HG02763 (cell line): ENCODE data around the gene NPHS1.

Source experiments
- ATAC-seq: cut with Tn5 transposase; IDR thresholded peaks from one replicate; pipeline ENCODE4 v1.9.1; 2021; ENCODE audit warnings: mild to moderate bottlenecking, moderate library complexity; ENCODE audit not compliant: unreplicated experiment

The NPHS1 gene

DNA sequence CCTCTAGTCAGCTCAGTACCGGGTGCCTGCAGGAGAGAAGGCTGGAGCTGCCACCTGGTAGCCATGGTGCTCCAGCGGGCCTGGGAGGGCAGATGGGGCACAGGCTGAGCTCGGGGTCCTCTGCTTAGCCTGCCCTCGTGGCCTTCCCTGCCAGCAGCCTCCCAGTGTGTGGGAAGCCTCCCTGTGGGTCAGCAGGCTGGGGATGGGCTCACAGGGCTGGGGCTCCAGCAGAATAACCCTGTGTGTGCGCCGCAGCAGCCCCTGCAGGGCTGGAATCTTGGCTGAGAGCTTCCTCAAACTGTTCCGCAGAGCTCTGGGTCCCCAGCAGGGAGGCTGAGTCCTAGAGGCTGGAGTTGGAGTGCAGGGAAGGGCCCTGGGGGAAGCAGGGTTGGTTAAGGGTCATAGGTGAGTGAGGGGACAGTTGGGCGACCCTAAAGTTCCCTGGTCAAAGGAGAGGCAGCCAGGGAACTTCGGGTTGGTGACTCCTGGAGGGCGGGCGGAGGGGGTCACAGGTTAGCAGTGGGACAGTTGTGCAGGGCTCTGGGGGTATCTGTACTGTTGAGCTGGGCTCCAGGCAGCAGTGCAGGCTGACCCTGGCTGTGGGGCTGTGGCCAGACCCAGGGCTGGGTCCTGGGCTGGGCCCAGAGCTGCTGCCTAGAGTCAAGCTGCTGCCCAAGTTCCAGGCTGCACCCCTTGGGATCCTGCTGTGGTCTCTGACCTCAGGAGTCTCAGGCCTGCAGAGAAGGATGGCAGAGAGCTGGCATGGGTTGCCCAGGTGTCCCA is 62.9 kb downstream of the NPHS1 start:
- ATAC-seq, result no peak

GRCh38 chr19:35788205-35788960 is 63.9 kb downstream of the NPHS1 start:
- ATAC-seq, result no peak

- no peak for ATAC-seq
Measured at GRCh38 chr19:35787227-35787799, 65.0 kb downstream of the NPHS1 start.

DNA sequence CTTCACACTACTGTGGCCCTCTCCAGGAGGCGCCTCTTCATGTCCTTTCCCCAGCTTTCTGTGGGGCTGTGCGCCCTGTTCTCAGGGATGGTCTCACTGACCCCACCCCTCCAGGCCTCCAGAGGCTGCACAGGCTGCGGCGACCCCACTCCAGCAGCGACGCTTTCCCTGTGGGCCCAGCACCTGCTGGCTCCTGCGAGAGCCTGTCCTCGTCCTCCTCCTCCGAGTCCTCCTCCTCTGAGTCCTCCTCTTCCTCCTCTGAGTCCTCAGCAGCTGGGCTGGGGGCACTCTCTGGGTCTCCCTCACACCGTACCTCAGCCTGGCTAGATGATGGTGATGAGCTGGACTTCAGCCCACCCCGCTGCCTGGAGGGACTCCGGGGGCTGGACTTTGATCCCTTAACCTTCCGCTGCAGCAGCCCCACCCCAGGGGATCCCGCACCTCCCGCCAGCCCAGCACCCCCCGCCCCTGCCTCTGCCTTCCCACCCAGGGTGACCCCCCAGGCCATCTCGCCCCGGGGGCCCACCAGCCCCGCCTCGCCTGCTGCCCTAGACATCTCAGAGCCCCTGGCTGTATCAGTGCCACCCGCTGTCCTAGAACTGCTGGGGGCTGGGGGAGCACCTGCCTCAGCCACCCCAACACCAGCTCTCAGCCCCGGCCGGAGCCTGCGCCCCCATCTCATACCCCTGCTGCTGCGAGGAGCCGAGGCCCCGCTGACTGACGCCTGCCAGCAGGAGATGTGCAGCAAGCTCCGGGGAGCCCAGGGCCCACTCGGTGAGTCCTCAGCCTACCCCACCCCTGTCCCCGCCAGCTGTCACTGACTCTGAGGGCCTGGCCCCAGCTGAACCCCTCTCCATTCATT is 65.8 kb downstream of the NPHS1 start:
- no peak for ATAC-seq

GRCh38 chr19:35785339-35785627 is 67.0 kb downstream of the NPHS1 start:
- ATAC-seq, result no peak

DNA sequence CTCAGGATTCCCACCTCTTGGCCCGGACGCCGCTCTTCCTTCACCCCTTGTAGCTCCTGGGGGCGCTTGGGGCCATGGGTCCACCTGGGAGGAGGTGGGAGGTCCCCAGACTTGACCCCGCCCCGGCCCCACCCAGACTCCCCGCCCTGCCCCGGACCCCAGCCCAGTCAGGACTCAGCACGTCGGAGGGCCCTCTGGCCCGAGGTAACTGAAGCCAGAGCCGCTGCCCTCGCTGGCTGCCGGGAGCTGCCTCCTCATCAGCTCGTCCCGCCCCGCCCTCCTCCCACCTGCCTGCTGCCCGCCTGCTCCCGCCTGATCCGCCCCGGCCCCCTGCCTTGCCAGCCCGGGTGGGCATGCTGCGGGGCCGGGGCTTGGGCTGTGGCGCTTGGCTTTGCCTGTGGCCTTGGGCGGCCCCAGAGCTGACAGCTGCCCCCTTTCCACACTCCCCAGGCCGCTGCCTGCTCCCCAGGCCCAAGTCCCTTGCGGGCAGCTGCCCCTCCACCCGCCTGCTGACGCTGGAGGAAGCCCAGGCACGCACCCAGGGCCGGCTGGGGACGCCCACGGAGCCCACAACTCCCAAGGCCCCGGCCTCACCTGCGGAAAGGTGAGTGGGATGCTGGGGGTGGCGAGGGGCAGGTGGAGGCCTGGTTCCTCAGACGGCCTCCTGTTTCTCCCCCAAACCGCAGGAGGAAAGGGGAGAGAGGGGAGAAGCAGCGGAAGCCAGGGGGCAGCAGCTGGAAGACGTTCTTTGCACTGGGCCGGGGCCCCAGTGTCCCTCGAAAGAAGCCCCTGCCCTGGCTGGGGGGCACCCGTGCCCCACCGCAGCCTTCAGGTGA is 67.6 kb downstream of the NPHS1 start:
- no peak for ATAC-seq

DNA sequence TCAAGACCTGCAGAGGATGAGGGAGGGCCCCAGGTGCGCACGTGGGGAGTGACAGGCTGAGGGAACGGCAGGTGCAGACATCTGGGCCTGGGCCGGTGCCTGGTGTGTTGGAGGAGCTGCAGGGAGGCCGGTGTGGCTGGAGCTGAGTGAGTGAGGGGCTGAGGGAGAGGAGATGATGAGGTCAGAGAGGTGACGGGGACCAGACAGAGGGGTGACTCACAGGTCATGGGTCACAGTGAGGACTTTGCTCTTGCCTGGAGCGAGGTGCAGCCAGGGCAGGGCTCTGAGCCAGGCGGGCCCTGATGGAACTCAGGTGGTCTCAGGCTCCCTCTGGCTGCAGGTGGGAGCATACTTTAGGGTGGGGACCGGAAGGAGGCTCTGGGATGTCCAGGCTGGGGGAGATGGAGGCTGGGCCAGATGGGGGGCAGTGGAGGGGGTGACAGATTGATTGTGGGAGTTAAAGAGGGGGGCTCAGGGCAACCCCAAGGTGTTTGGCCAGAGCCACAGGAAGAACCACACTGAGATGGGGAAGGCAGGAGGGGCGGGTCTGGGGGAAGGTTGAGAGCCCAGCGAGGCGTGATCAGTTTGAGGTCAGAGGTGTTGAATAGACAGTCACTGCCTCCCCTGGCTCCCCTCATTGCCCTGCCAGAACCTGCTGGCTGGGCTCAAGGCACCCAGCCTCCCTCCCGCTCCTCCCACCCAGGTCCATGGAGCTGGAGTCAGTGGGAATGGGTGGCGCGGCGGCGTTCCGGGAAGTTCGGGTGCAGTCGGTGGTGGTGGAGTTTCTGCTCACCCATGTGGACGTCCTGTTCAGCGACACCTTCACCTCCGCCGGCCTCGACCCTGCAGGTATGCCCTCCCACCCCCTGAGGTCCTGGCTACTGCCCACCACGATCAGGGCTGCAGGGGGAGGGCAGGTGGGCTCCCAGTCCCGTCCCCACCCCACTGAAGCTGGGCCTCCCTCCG is 68.6 kb downstream of the NPHS1 start:
- no peak for ATAC-seq

DNA sequence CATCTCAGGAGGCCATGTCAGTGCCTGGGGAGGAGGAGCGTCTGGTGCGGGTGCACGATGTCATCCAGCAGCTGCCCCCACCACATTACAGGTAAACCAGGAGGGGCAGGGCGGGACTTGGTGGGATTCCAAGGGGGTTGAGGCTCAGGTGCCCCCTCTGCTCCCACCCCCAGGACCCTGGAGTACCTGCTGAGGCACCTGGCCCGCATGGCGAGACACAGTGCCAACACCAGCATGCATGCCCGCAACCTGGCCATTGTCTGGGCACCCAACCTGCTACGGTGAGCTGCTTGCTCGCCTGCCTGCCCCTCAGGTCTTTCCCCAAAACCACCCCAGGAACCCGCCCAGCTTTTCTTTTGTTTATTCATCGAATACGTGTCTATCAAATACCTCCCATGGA is 69.7 kb downstream of the NPHS1 start:
- no peak for ATAC-seq

DNA sequence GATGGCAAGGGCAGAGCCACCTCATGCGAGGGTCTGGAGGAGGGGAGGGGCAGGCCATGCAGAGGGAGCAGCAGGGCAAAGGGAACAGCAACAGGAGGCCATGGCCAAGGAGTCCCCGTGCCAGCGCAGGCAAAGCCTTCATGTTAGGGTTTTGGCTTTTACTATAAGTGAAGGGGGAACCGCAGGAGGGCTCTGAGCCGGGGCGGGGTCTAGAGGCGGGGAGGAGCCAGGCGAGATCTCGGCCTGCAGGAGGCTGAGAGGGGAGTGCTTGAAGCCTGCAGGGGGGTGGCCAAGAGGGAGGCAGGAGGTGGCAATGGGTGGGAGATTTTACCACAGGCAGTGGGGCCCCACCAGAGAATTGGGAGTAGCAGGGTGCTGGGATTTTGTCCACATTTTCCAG is 70.7 kb downstream of the NPHS1 start:
- no peak for ATAC-seq

GRCh38 chr19:35780717-35781116 is 71.6 kb downstream of the NPHS1 start:
- ATAC-seq, result no peak

- no peak for ATAC-seq
Measured at GRCh38 chr19:35780058-35780457, 72.2 kb downstream of the NPHS1 start.

DNA sequence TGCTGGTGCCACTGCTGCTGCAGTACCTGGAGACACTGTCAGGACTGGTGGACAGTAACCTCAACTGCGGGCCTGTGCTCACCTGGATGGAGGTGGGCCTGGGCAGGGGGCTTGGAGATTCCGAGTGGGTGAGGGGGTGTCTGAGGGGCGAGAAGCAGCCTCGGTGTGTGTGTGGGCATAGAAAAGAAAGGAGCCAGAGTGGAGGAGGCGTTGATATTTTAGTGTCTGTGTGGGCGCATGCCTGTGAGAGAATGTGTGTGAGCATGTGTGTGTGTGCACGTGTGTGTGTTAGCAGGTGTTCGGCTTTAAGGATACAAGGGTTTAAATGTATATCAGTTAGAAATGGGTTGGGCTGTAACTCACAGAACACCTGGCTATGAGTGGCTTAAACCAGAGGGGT is 73.3 kb downstream of the NPHS1 start:
- ATAC-seq, result no peak

DNA sequence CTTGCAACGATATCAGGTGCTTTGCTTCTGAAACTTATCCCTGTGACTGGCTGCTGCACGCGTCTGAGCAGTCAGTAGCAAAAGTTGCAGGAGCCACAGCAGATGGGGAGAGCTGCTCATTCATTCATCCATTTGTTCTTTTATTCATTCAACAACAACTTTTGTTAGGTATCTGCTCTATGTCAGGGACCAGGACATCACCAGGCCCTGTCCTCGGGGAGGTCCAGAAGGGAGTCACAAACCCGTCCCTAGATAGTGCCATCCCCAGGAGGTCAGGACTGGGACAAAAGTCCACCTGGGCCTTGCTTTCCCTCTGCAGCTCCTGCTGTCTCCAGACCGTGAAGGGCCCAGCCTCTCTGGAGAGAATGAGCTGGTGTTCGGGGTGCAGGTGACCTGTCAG is 74.3 kb downstream of the NPHS1 start:
- ATAC-seq, result no peak

- ATAC-seq, result no peak
Measured at GRCh38 chr19:35777086-35777841, 75.0 kb downstream of the NPHS1 start.

DNA sequence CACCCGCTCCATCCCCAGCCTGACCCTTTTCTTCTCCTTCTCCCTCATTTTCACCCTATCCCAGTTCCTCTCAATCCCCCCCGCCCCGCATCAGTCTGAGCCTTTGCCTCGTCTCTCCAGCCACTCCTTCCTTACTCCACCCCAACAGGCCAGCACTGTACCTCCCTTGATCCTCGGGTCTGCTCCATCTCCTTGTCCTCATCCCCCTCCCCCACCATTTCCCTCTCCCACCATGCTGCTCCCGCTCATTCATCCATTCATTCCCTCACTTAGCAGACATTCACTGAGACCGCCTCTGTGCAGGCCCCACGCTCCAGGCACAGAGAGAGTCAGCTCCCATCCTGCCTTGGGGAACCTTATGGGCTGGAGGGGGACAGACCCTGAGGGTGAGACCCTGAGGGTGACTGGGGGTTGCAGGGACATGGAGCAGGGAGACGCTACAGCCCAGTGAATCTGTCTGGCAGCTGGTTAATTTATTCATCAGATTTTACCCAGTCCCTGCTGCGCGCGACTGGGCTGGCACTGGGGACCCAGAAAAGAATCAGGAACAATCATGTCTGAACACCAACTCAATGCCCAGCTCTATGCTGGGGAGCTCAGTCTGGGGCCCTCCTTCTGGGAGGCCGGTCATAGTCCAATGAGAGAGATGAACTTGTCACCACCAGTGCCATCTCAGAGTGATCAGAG is 76.1 kb downstream of the NPHS1 start:
- ATAC-seq, result no peak
